ENCODE data around the gene LRP10. TPM values are rescaled to one million over a fixed set of nuclear protein-coding genes. Genes with fewer than 3 reads are reported as not detected.

LRP10 gene
- total RNA-seq, 1 experiment from 2014 or later, result 42.7 TPM

- no peaks in the 10 kb centered on the region for H4K20me1 ChIP-seq (ENCODE audit: insufficient read depth)
- no TSS peak for BruUV-seq (replicated peaks)
- no peak overlapping the region for H3K4me2 ChIP-seq (ENCODE audit: low read length)
- no peak overlapping the region for H3K27ac ChIP-seq (ENCODE audit: low read depth, low read length)
- H3K4me1 ChIP-seq (ENCODE audit: control insufficient read depth in 1 of 2, insufficient read depth in 2 of 2, low read length in 2 of 2), result peaks cover 15 to 56% of the 10 kb centered on the region in 2 experiments
- H3K4me3 ChIP-seq (replicated peaks in 1 of 2; ENCODE audit: low read depth in 1 of 2, low read length in 2 of 2), result no peak overlapping the region
- no peak overlapping the region for H3K9ac ChIP-seq (ENCODE audit: low read length)
- H3K79me2 ChIP-seq (ENCODE audit: insufficient read depth, low read length), result peaks cover 44% of the 10 kb centered on the region
- ChIA-PET RAD21 (ENCODE audit: low non-redundant PET in 1 of 2, low total read pairs in 2 of 2, uncharacterized antibody in 2 of 2, unreplicated experiment in 2 of 2) (no interaction called here), CTCF (no interaction called here), POLR2A (no interaction called here)
- peaks cover 35 to 48% of the 10 kb centered on the region in 2 experiments for H3K36me3 ChIP-seq (ENCODE audit: control insufficient read depth in 1 of 2, insufficient read depth in 2 of 2, low read length in 2 of 2)
- H3K9me3 ChIP-seq (ENCODE audit: control insufficient read depth in 1 of 2, insufficient read depth in 1 of 2, low read depth in 1 of 2, low read length in 2 of 2), result no peaks in the 10 kb centered on the region
- H3K27me3 ChIP-seq (ENCODE audit: insufficient read depth, low read length), result no peaks in the 10 kb centered on the region
- DNase-seq (ENCODE audit: low read depth, low spot score), result no peak
- TF ChIP-seq ATF3 (IDR thresholded peaks at IDR 0.05) (no peak), JUND (IDR thresholded peaks at IDR 0.05) (no peak), SRF (IDR thresholded peaks at IDR 0.05; ENCODE audit: low read depth) (no peak), EZH2 (IDR thresholded peaks at IDR 0.05) (no peak), EZH2phosphoT487 (IDR thresholded peaks at IDR 0.05; ENCODE audit: borderline replicate concordance) (no peak), ZFX (IDR thresholded peaks at IDR 0.05) (no peak), SP1 (IDR thresholded peaks at IDR 0.05; ENCODE audit: low read depth) (no peak), REST (IDR thresholded peaks at IDR 0.05; ENCODE audit: low read depth) (no peak), MAX (IDR thresholded peaks at IDR 0.05) (no peak), SIN3A (IDR thresholded peaks at IDR 0.05; ENCODE audit: low read depth) (no peak), CEBPB (IDR thresholded peaks at IDR 0.05; ENCODE audit: low read depth) (no peak), FOSL1 (IDR thresholded peaks at IDR 0.05; ENCODE audit: low read depth) (no peak), POLR2AphosphoS5 (IDR thresholded peaks at IDR 0.05; ENCODE audit: low read depth, low read length) (no peak), RAD21 (IDR thresholded peaks at IDR 0.05; ENCODE audit: low read depth) (no peak), ZBTB33 (IDR thresholded peaks at IDR 0.05; ENCODE audit: extremely low read depth, insufficient replicate concordance, low read length) (no peak)
- no peak for ATAC-seq
- H2AFZ ChIP-seq (ENCODE audit: low read depth, low read length, poor library complexity, severe bottlenecking), result no peak overlapping the region
- no peaks in the 10 kb centered on the region for H3K9me2 ChIP-seq (ENCODE audit: insufficient read depth)
- intact Hi-C loops (cut with micrococcal nuclease), result no loop called here
These were observed 54.8 kb downstream of the LRP10 start for GRCh38 chr14:22926316-22926715.
